ENCODE data around the gene RUSC1. TPM values are rescaled to one million over a fixed set of nuclear protein-coding genes. Genes with fewer than 3 reads are reported as not detected.
A peak's percentile ranks its signal among the peaks of the same experiment; 100 is the strongest.
"Not testable (repeated sequence)": the region's sequence is repeated elsewhere in the genome, so short reads cannot be mapped to it uniquely, and the experiment has no call there.

Gene RUSC1
- total and polyA plus RNA-seq, 3 experiments from 2014 or later: 9.8 to 32.8 (median 31.3) TPM

DNA sequence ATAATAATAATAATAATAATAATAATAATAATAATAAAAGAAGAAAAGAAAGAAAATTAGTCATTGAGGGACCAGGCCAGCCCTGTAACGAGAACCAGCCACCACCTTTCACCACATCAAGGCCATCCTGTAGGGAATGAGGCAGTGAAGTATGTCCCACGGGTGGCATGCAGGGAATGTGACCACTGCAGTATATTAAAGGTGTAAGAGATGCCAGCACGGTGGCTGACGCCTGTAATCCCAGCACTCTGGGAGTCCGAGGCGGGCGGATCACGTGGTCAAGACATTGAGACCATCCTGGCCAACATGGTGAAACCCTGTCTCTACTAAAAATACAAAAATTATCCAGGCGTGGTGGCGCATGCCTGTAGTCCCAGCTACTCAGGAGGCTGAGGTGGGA lies 29.7 kb upstream of the RUSC1 start:
- CTCF ChIA-PET; POLR2A ChIA-PET; H3K27ac ChIP-seq (ENCODE audit: low read depth, low read length); H3K36me3 Mint-ChIP-seq; H3K4me3 Mint-ChIP-seq; H3K36me3 ChIP-seq (ENCODE audit: insufficient read depth, low read length); H3K9me3 ChIP-seq (ENCODE audit: low read length); H3K4me1 Mint-ChIP-seq; H3K4me1 ChIP-seq (ENCODE audit: insufficient read depth, low read length); H3K9me3 Mint-ChIP-seq; H3K27me3 ChIP-seq (ENCODE audit: insufficient read depth, low read length, poor library complexity, severe bottlenecking); DNase-seq; H3K4me3 ChIP-seq (ENCODE audit: low read length): not testable (repeated sequence)
- Mint-ChIP-seq H3K27ac (peak overlapping the region in 1 of 8 donors; percentile 77), H3K27me3 (peaks cover 21 to 23% of the 10 kb centered on the region in 2 donors)

DNA sequence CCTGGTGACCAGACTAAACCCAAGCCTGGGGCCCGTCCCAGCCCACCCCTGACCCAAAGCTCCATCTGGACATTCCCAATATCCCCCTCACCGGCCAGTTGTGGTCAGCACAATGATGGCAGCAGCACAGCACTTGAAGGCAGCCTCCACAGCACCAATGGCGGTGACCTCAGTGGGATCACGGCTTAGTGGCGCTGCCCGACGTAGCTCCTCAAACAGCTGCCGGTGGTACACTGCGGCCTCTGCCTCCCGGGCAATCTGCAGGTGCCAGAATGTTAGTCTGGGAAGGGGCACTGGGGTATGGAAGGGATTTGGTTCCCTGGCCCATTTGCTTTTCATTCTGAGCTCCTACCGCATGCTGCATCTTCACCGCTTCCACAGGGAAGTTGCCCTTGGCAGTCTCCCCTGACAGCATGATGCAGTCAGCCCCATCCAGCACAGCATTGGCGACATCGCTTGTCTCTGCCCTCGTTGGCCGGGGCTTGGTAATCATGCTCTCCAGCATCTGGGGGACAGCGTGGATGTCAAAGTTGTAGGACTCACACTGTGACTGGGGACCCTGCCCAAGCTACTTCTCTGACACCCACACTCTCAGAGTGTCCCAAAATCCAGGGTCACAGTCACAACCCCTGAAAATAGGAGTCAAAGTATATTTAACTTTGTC lies 27.5 kb upstream of the RUSC1 start:
- no peak overlapping the region for H3K27ac ChIP-seq (ENCODE audit: low read depth, low read length)
- ChIA-PET CTCF (no interaction called here), POLR2A (no interaction called here)
- Mint-ChIP-seq H3K36me3 (no peaks in the 10 kb centered on the region), H3K27me3 (peaks cover 30 to 37% of the 10 kb centered on the region in 2 donors), H3K27ac (no peak overlapping the region), H3K4me1 (peaks cover 0 to 5% (median 3%) of the 10 kb centered on the region in 3 donors), H3K9me3 (no peaks in the 10 kb centered on the region), H3K4me3 (no peak overlapping the region)
- H3K9me3 ChIP-seq (ENCODE audit: low read length): no peaks in the 10 kb centered on the region
- H3K4me3 ChIP-seq (ENCODE audit: low read length): no peak overlapping the region
- H3K4me1 ChIP-seq (ENCODE audit: insufficient read depth, low read length): no peaks in the 10 kb centered on the region
- no peaks in the 10 kb centered on the region for H3K27me3 ChIP-seq (ENCODE audit: insufficient read depth, low read length, poor library complexity, severe bottlenecking)
- H3K36me3 ChIP-seq (ENCODE audit: insufficient read depth, low read length): no peaks in the 10 kb centered on the region
- DNase-seq: no peak

DNA sequence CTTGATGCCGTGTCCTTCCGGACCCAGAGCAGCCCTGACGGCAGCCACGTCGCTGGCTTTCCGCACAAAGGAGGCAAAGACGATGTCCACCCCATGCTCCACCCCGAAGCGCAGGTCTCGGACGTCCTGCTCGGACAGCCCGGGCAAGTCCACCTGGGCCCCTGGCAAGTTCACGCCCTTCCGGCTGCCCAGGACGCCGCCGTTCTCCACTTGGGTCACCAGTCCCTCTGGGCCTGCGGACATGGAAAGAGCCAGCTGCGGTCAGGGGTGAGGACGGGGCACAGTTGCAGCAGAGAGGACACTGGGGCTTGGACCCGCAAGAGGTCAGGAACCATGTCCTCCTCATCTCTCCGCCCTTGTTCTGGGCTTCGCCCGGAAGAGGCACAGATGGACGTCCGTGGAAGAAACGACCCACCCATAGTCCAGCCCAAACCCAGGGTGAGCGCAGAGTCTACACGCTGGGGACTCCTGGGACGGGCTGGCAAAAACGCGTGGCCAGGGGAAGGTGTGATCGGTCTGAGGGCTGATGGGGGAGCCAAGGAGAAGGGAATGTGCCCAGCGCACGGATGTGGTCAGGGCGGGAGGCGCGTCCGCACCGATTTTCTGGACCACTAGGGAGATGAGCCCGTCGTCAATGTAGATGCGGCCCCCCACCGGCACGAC lies 26.0 kb upstream of the RUSC1 start:
- Histone ChIP-seq H3K9me3 (ENCODE audit: low read length) (no peaks in the 10 kb centered on the region), H3K36me3 (ENCODE audit: insufficient read depth, low read length) (no peaks in the 10 kb centered on the region), H3K4me3 (ENCODE audit: low read length) (no peak overlapping the region), H3K27me3 (ENCODE audit: insufficient read depth, low read length, poor library complexity, severe bottlenecking) (no peaks in the 10 kb centered on the region), H3K4me1 (ENCODE audit: insufficient read depth, low read length) (no peaks in the 10 kb centered on the region), H3K27ac (ENCODE audit: low read depth, low read length) (no peak overlapping the region)
- ChIA-PET CTCF (interaction anchor here (1.6 kb wide), 1 partner anchor 22 kb away, joined by 3 read pairs; no protein-coding TSS in a partner anchor), POLR2A (no interaction called here)
- Mint-ChIP-seq H3K4me1 (peaks cover 0 to 5% (median 3%) of the 10 kb centered on the region in 3 donors), H3K27me3 (peaks cover 30 to 37% of the 10 kb centered on the region in 2 donors), H3K36me3 (no peaks in the 10 kb centered on the region), H3K27ac (no peak overlapping the region), H3K9me3 (no peaks in the 10 kb centered on the region), H3K4me3 (no peak overlapping the region)
- no peak for DNase-seq

DNA sequence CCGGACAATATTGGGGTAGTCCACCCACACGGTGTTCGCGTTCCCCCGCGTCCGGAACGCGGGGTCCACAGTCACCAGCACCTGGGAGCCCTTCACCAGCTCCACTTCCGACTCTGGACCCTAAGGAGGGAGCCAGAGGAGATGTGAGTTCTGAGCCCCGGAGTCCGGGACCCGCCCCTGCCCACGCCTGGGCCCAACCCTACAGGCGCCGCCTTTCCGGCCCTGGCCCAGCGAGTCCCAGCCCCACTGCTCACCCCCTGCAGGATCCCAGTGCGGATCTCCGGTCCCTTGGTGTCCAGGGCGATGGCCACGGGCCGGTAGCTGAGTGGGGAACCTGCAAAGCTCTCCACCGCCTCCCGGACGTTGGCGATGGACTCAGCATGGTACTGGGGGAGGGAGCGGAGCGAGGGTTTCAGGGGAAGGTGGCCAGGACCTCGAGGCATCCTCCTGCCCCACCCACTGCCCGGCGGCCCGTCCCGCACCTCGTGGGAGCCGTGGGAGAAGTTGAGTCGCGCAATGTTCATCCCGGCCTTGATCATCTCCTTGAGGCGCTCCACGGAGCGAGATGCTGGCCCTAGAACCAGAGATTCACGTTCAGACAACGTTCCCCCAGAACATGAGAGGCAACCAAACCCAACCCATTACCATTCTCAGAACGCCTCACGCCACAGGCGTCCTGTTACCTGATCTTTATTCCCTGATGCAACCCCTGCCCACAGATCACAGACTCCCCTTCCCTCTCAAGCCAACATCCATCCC lies 25.3 kb upstream of the RUSC1 start:
- Mint-ChIP-seq H3K36me3 (no peaks in the 10 kb centered on the region), H3K27ac (no peak overlapping the region), H3K4me1 (peaks cover 0 to 5% (median 3%) of the 10 kb centered on the region in 3 donors), H3K27me3 (peaks cover 29 to 33% of the 10 kb centered on the region in 2 donors), H3K4me3 (no peak overlapping the region), H3K9me3 (no peaks in the 10 kb centered on the region)
- POLR2A ChIA-PET: no interaction called here
- Histone ChIP-seq H3K4me3 (ENCODE audit: low read length) (no peak overlapping the region), H3K27me3 (ENCODE audit: insufficient read depth, low read length, poor library complexity, severe bottlenecking) (no peaks in the 10 kb centered on the region), H3K9me3 (ENCODE audit: low read length) (no peaks in the 10 kb centered on the region), H3K27ac (ENCODE audit: low read depth, low read length) (no peak overlapping the region), H3K4me1 (ENCODE audit: insufficient read depth, low read length) (no peaks in the 10 kb centered on the region), H3K36me3 (ENCODE audit: insufficient read depth, low read length) (no peaks in the 10 kb centered on the region)
- no peak for DNase-seq
- CTCF ChIA-PET: interaction anchor here (1.6 kb wide), 1 partner anchor 21 kb away, joined by 3 read pairs; no protein-coding TSS in a partner anchor

DNA sequence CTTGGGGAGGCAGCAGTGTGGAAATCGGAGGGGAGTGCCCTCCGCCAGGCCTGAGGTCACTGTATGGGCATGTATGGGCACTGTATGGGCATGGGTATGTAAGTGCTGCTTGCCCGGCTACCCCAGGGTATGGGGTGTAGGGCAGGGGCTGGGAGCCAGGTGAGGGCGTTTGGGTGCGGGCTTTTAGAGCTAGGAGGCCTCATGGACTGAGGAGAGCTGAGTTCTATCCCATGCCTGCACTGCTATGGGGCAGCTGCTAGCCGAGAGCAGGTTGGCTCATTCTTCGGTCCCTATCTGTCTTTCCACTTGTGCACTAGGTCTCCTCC lies 24.8 kb upstream of the RUSC1 start:
- H3K36me3 Mint-ChIP-seq: no peaks in the 10 kb centered on the region
- Histone ChIP-seq H3K36me3 (ENCODE audit: insufficient read depth, low read length) (no peaks in the 10 kb centered on the region), H3K4me1 (ENCODE audit: insufficient read depth, low read length) (no peaks in the 10 kb centered on the region), H3K9me3 (ENCODE audit: low read length) (no peaks in the 10 kb centered on the region), H3K27ac (ENCODE audit: low read depth, low read length) (no peak overlapping the region), H3K27me3 (ENCODE audit: insufficient read depth, low read length, poor library complexity, severe bottlenecking) (no peaks in the 10 kb centered on the region), H3K4me3 (ENCODE audit: low read length) (no peak overlapping the region)
- H3K9me3 Mint-ChIP-seq: no peaks in the 10 kb centered on the region
- H3K4me3 Mint-ChIP-seq: no peak overlapping the region
- POLR2A ChIA-PET: no interaction called here
- H3K4me1 Mint-ChIP-seq: peaks cover 0 to 5% (median 3%) of the 10 kb centered on the region in 3 donors
- CTCF ChIA-PET: interaction anchor here (1.6 kb wide), 1 partner anchor 20 kb away, joined by 3 read pairs; no protein-coding TSS in a partner anchor
- DNase-seq: no peak
- no peak overlapping the region for H3K27ac Mint-ChIP-seq
- peaks cover 26 to 33% of the 10 kb centered on the region in 2 donors for H3K27me3 Mint-ChIP-seq

DNA sequence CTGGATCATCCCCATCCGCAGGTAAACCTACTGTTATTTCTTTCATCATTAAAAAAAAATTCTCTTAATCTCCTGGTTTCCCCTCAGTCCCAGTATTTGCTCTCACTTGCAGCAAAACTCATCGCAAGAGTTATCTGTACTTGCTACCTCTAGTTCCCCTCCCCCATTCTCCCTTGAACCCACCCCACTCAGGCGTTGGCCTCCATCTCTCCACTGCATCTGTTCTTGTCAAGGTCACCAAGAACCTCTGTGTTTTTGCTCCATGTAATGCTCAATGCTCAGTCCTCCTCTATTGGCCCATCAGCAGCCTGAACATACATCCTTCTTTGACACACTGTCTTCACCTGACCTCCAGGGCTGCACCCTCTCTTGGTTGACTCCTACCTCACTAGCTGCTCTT lies 24.0 kb upstream of the RUSC1 start:
- Histone ChIP-seq H3K27me3 (ENCODE audit: insufficient read depth, low read length, poor library complexity, severe bottlenecking) (no peaks in the 10 kb centered on the region), H3K4me3 (ENCODE audit: low read length) (no peak overlapping the region), H3K27ac (ENCODE audit: low read depth, low read length) (no peak overlapping the region), H3K9me3 (ENCODE audit: low read length) (no peaks in the 10 kb centered on the region), H3K4me1 (ENCODE audit: insufficient read depth, low read length) (no peaks in the 10 kb centered on the region), H3K36me3 (ENCODE audit: insufficient read depth, low read length) (no peaks in the 10 kb centered on the region)
- Mint-ChIP-seq H3K4me1 (peaks cover 0 to 5% (median 3%) of the 10 kb centered on the region in 3 donors), H3K9me3 (no peaks in the 10 kb centered on the region), H3K27ac (no peak overlapping the region), H3K4me3 (no peak overlapping the region), H3K27me3 (peaks cover 23 to 36% of the 10 kb centered on the region in 2 donors), H3K36me3 (no peaks in the 10 kb centered on the region)
- CTCF ChIA-PET: interaction anchor here (0.6 kb wide), 1 partner anchor 16 kb away, joined by 3 read pairs; no protein-coding TSS in a partner anchor
- POLR2A ChIA-PET: no interaction called here
- DNase-seq: no peak

DNA sequence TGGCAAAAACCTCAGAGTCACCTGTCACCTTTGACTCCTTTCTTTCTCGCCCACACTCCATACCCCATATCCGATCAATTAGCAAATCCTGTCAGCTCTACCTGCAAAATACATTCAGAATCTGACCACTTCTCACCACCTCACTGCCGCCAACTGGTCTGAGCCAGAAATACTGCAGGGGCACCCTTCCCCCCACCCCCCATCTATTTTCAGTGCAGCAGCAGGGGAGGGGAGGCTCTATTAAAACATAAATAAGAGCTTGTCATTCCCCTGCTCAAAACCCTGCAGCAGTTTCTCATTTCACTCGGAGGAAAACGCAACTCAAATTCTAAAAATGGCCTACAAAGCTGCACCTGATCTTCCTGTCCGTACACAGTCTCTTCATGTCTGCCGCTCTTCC lies 23.3 kb upstream of the RUSC1 start:
- no peaks in the 10 kb centered on the region for H3K4me1 ChIP-seq (ENCODE audit: insufficient read depth, low read length)
- no peaks in the 10 kb centered on the region for H3K36me3 ChIP-seq (ENCODE audit: insufficient read depth, low read length)
- H3K9me3 ChIP-seq (ENCODE audit: low read length): no peaks in the 10 kb centered on the region
- no peak overlapping the region for H3K4me3 ChIP-seq (ENCODE audit: low read length)
- H3K27me3 ChIP-seq (ENCODE audit: insufficient read depth, low read length, poor library complexity, severe bottlenecking): no peaks in the 10 kb centered on the region
- Mint-ChIP-seq H3K4me3 (no peak overlapping the region), H3K9me3 (no peaks in the 10 kb centered on the region), H3K27ac (no peak overlapping the region), H3K36me3 (no peaks in the 10 kb centered on the region), H3K27me3 (peaks cover 22 to 36% of the 10 kb centered on the region in 2 donors), H3K4me1 (peaks cover 0 to 5% (median 3%) of the 10 kb centered on the region in 3 donors)
- no peak overlapping the region for H3K27ac ChIP-seq (ENCODE audit: low read depth, low read length)
- DNase-seq: no peak
- POLR2A ChIA-PET: no interaction called here
- CTCF ChIA-PET: interaction anchor here (0.6 to 1.0 kb wide), 4 partner anchors 17 to 25 kb away, joined by 3 to 5 read pairs (median 4); no protein-coding TSS in a partner anchor

DNA sequence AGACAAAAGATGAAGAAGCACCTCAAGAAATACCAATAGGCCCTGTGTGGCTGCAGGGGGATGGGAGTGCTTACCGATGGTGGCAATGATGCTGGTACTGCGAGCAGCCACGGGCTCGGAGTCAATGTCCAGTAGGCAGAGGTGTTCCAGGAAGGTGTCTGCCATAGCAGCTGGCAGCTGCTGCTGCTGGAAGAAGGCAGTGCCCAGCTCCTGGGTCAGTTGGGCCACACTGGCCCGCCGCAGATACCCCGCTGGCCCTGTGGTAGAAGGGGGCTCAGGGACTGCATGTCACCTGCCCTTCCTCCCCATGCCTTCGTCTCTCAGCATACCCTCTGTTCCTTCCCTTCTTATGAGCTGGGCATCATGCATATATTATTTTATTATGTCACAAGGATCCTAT lies 20.7 kb upstream of the RUSC1 start:
- H3K36me3 Mint-ChIP-seq: peaks cover 0 to 1% (median 0%) of the 10 kb centered on the region in 3 donors

More for the DNA sequence above, 20.7 kb upstream of the RUSC1 start:
- Histone ChIP-seq H3K4me1 (ENCODE audit: insufficient read depth, low read length) (no peaks in the 10 kb centered on the region), H3K36me3 (ENCODE audit: insufficient read depth, low read length) (no peaks in the 10 kb centered on the region), H3K4me3 (ENCODE audit: low read length) (no peak overlapping the region), H3K9me3 (ENCODE audit: low read length) (no peaks in the 10 kb centered on the region), H3K27ac (ENCODE audit: low read depth, low read length) (no peak overlapping the region), H3K27me3 (ENCODE audit: insufficient read depth, low read length, poor library complexity, severe bottlenecking) (no peaks in the 10 kb centered on the region)
- H3K27me3 Mint-ChIP-seq: peaks cover 16 to 29% of the 10 kb centered on the region in 2 donors
- peaks cover 0 to under 1% (median 0%) of the 10 kb centered on the region in 3 donors for H3K4me1 Mint-ChIP-seq
- H3K4me3 Mint-ChIP-seq: no peak overlapping the region
- peaks cover 0 to 1% (median 0%) of the 10 kb centered on the region in 5 donors for H3K9me3 Mint-ChIP-seq
- ChIA-PET POLR2A (no interaction called here), CTCF (interaction anchor here (1.4 to 1.5 kb wide), 2 partner anchors 8 to 23 kb away, joined by 4 to 5 read pairs; partner anchors contain the start of gene FDPS)
- DNase-seq: no peak
- H3K27ac Mint-ChIP-seq: no peak overlapping the region

Data from CD8-positive, alpha-beta memory T cell (primary cell).